GM23338 (cell line): Measurements from ENCODE around the gene CDH4. TPM values are rescaled to one million over a fixed set of nuclear protein-coding genes. Genes with fewer than 3 reads are reported as not detected.

Source experiments
- ATAC-seq: fragments of 200-7000 bp; cut with Tn5 transposase; 3 replicates; pipeline ENCODE4 v1.9.1; 2020
- DNase-seq: peaks from one replicate; pipeline ENCODE4 v3.0.0-alpha.2; 2015; ENCODE audit warnings: low spot score
- H2AFZ ChIP-seq: fragments of 200-600 bp; sonication (generic); 2 replicates; pipeline ENCODE4 v1.8.0; 2016; ENCODE audit warnings: antibody characterized with exemption, mild to moderate bottlenecking, moderate library complexity
- H3F3A ChIP-seq: fragments of 200-600 bp; sonication (generic); replicated peaks from 2 replicates; pipeline ENCODE4 v1.8.0; 2017; ENCODE audit warnings: antibody characterized with exemption, mixed run types, low read depth
- H3K27ac ChIP-seq: fragments of 200-600 bp; sonication (generic); 2 replicates; pipeline ENCODE4 v1.6.1; 2016; ENCODE audit warnings: low read depth
- H3K27me3 ChIP-seq: fragments of 200-600 bp; sonication (generic); 2 replicates; pipeline ENCODE4 v1.8.0; 2016; ENCODE audit warnings: mild to moderate bottlenecking, mixed run types, moderate library complexity; ENCODE audit not compliant: insufficient read depth
- H3K36me3 ChIP-seq: fragments of 200-600 bp; sonication (generic); 2 replicates; pipeline ENCODE4 v1.8.0; 2016; ENCODE audit warnings: mild to moderate bottlenecking; ENCODE audit not compliant: insufficient read depth
- H3K4me1 ChIP-seq: fragments of 200-600 bp; sonication (generic); 2 replicates; pipeline ENCODE4 v1.8.0; 2016; ENCODE audit warnings: mild to moderate bottlenecking, moderate library complexity; ENCODE audit not compliant: insufficient read depth
- H3K4me2 ChIP-seq: fragments of 200-600 bp; sonication (generic); 2 replicates; pipeline ENCODE4 v1.7.1; 2017; ENCODE audit warnings: mixed run types
- H3K4me3 ChIP-seq: fragments of 200-600 bp; sonication (generic); 2 replicates; pipeline ENCODE4 v1.6.1; 2016; ENCODE audit warnings: mixed run types
- H3K79me2 ChIP-seq: fragments of 200-600 bp; sonication (generic); replicated peaks from 2 replicates; pipeline ENCODE4 v1.8.0; 2017; ENCODE audit warnings: mild to moderate bottlenecking; ENCODE audit not compliant: insufficient read depth
- H3K9me2 ChIP-seq: fragments of 200-600 bp; sonication (generic); 2 replicates; pipeline ENCODE4 v1.8.0; 2017; ENCODE audit not compliant: insufficient read depth
- H4K20me1 ChIP-seq: fragments of 200-600 bp; sonication (generic); replicated peaks from 2 replicates; pipeline ENCODE4 v1.8.0; 2017; ENCODE audit warnings: mild to moderate bottlenecking; ENCODE audit not compliant: insufficient read depth
- H3K27ac Mint-ChIP-seq: 2 replicates; pipeline ENCODE4 v1.8.0; 2020; ENCODE audit warnings: inconsistent platforms, mild to moderate bottlenecking, moderate library complexity, mixed read lengths
- H3K27me3 Mint-ChIP-seq: 3 replicates; pipeline ENCODE4 v1.8.0; 2022; ENCODE audit warnings: low read depth, mild to moderate bottlenecking, moderate library complexity, mixed read lengths, inconsistent platforms; ENCODE audit not compliant: insufficient read depth, poor library complexity
- H3K36me3 Mint-ChIP-seq: 3 replicates; pipeline ENCODE4 v1.8.0; 2021; ENCODE audit warnings: low read depth, mild to moderate bottlenecking, inconsistent platforms, moderate library complexity, mixed read lengths
- H3K4me1 Mint-ChIP-seq: 3 replicates; pipeline ENCODE4 v1.8.0; 2020; ENCODE audit warnings: mild to moderate bottlenecking, inconsistent platforms, mixed read lengths
- H3K4me3 Mint-ChIP-seq: 3 replicates; pipeline ENCODE4 v1.8.0; 2021; ENCODE audit warnings: moderate library complexity, mild to moderate bottlenecking, inconsistent platforms, mixed read lengths
- H3K9me3 Mint-ChIP-seq: 3 replicates; pipeline ENCODE4 v1.8.0; 2020; ENCODE audit warnings: moderate library complexity, mild to moderate bottlenecking, inconsistent platforms, mixed read lengths
- CTCF ChIP-seq, 2 experiments: fragments of 200-600 bp in 1 of 2; sonication (generic) in 1 of 2; conservative IDR thresholded peaks; 2 replicates each; pipeline versions ENCODE4 v1.5.1 to v1.6.1; 2016 to 2017; ENCODE audit warnings: antibody characterized with exemption in 2 of 2, low read depth in 2 of 2, mild to moderate bottlenecking in 2 of 2, moderate library complexity in 1 of 2
- ETS1 ChIP-seq: IDR thresholded peaks from 2 replicates; pipeline ENCODE4 v1.6.1; 2016; ENCODE audit warnings: antibody characterized with exemption
- EZH2phosphoT487 ChIP-seq: fragments of 200-600 bp; sonication (generic); IDR thresholded peaks from one replicate; pipeline ENCODE4 v1.8.1; 2018; ENCODE audit warnings: antibody characterized with exemption; ENCODE audit not compliant: unreplicated experiment
- JUNB ChIP-seq: IDR thresholded peaks from one replicate; pipeline ENCODE4 v1.6.1; 2016; ENCODE audit warnings: antibody characterized with exemption; ENCODE audit not compliant: unreplicated experiment
- NANOG ChIP-seq: IDR thresholded peaks from 2 replicates; pipeline ENCODE4 v1.6.1; 2016; ENCODE audit warnings: antibody characterized with exemption, borderline replicate concordance
- POLR2AphosphoS5 ChIP-seq: IDR thresholded peaks from 2 replicates; pipeline ENCODE4 v1.6.1; 2016; ENCODE audit warnings: antibody characterized with exemption, low read depth
- REST ChIP-seq: IDR thresholded peaks from one replicate; pipeline ENCODE4 v1.6.1; 2018; ENCODE audit warnings: antibody characterized with exemption; ENCODE audit not compliant: unreplicated experiment
- ZNF331 ChIP-seq: fragments of 250-450 bp; sonication (Bioruptor Pico); IDR thresholded peaks from 2 replicates; pipeline ENCODE4 v1.5.0; 2020; ENCODE audit warnings: low read depth, mild to moderate bottlenecking, moderate library complexity
- ZNF462 ChIP-seq: fragments of 250-450 bp; sonication (Bioruptor Pico); IDR thresholded peaks from 2 replicates; pipeline ENCODE4 v1.5.0; 2020; ENCODE audit warnings: mild to moderate bottlenecking, moderate library complexity
- polyA plus RNA-seq: library from polyadenylated mRNA; unstranded; fragments of >200 nt; fragmentation: Nextera tagmentation; extraction: Ambion mirVana; gene quantifications from 2 replicates; pipeline ENCODE4 v1.2.1, GENCODE V29; 2016
- total RNA-seq: library from RNA; depleted of rRNA; stranded (reverse); fragments of >200 nt; shearing (Covaris generic); gene quantifications from 2 replicates; pipeline ENCODE4 v1.2.3, GENCODE V29; 2014

The CDH4 gene
- total and polyA plus RNA-seq, 2 experiments from 2014 or later, result 1.2 to 4.2 TPM

- TF ChIP-seq ZNF462 (CRISPR knock-in tag), result no peak
Measured at GRCh38 chr20:61587681-61588289, 335.7 kb downstream of the CDH4 start (continued).

GRCh38 chr20:61588411-61589385, 336.6 kb downstream of the CDH4 start:
- DNase-seq (no peak), ATAC-seq (peak; percentile 38; the same call in 2 of the 3 replicates)
- H3K27me3 ChIP-seq, result no peaks in the 10 kb centered on the region
- Mint-ChIP-seq H3K36me3 (peaks cover 9% of the 10 kb centered on the region; the same call in 2 of the 3 replicates), H3K4me3 (no peak overlapping the region), H3K9me3 (peaks cover 12% of the 10 kb centered on the region; the same call in 2 of the 3 replicates), H3K27ac (no peak overlapping the region), H3K4me1 (peaks cover 17% of the 10 kb centered on the region), H3K27me3 (peaks cover 12% of the 10 kb centered on the region)
- H3K9me2 ChIP-seq, result peaks cover 5% of the 10 kb centered on the region; the same call in 1 of the 2 replicates
- H3K4me3 ChIP-seq, result no peak overlapping the region
- no peak overlapping the region for H3K27ac ChIP-seq
- H3F3A ChIP-seq, result no peaks in the 10 kb centered on the region
- no peaks in the 10 kb centered on the region for H3K4me1 ChIP-seq
- peak overlapping the region; percentile 18; the same call in 1 of the 2 replicates for H2AFZ ChIP-seq
- no peaks in the 10 kb centered on the region for H3K36me3 ChIP-seq
- H4K20me1 ChIP-seq, result no peaks in the 10 kb centered on the region
- H3K4me2 ChIP-seq, result no peak overlapping the region
- no peaks in the 10 kb centered on the region for H3K79me2 ChIP-seq
- no peak for TF ChIP-seq POLR2AphosphoS5
- TF ChIP-seq ETS1, result no peak
- TF ChIP-seq ZNF331 (CRISPR knock-in tag), result no peak
- TF ChIP-seq EZH2phosphoT487, result no peak
- TF ChIP-seq JUNB, result no peak
- no peak for TF ChIP-seq CTCF (conservative IDR thresholded peaks at IDR 0.05; ENCODE audit: low read depth in 2 of 2)
- no peak for TF ChIP-seq NANOG
- no peak for TF ChIP-seq REST
